Trophoblast cell (in vitro differentiated cells and primary cell): ENCODE data around the gene IRS2.
A peak's percentile ranks its signal among the peaks of the same experiment; 100 is the strongest.

Experiments used
- DNase-seq, 2 donors: peaks; one replicate each; pipeline ENCODE4 v3.0.0-alpha.2; 2016
- H2AFZ ChIP-seq: 2 replicates; pipeline ENCODE4 v1.6.1; 2013; ENCODE audit warnings: low read length, moderate library complexity, mild to moderate bottlenecking; ENCODE audit not compliant: insufficient read depth, poor library complexity
- H2AK5ac ChIP-seq: 2 replicates; pipeline ENCODE4 v1.6.1; 2013; ENCODE audit warnings: mild to moderate bottlenecking, low read length
- H2BK120ac ChIP-seq: 2 replicates; pipeline ENCODE4 v1.6.1; 2013; ENCODE audit warnings: low read length, mild to moderate bottlenecking, moderate library complexity; ENCODE audit not compliant: insufficient read depth, poor library complexity
- H2BK12ac ChIP-seq: 2 replicates; pipeline ENCODE4 v1.6.1; 2013; ENCODE audit warnings: mild to moderate bottlenecking, low read length, moderate library complexity
- H2BK5ac ChIP-seq: 2 replicates; pipeline ENCODE4 v1.6.1; 2013; ENCODE audit warnings: low read length, low read depth, moderate library complexity, mild to moderate bottlenecking; ENCODE audit not compliant: poor library complexity
- H3K14ac ChIP-seq: 2 replicates; pipeline ENCODE4 v1.6.1; 2013; ENCODE audit warnings: mild to moderate bottlenecking, low read length
- H3K18ac ChIP-seq: 2 replicates; pipeline ENCODE4 v1.6.1; 2013; ENCODE audit warnings: mild to moderate bottlenecking, low read length
- H3K23ac ChIP-seq: 2 replicates; pipeline ENCODE4 v1.6.1; 2013; ENCODE audit warnings: low read length
- H3K27ac ChIP-seq: 2 replicates; pipeline ENCODE4 v1.5.1; 2013; ENCODE audit warnings: low read depth, mild to moderate bottlenecking, inconsistent platforms, low read length, moderate library complexity
- H3K27me3 ChIP-seq: 2 replicates; pipeline ENCODE4 v1.6.1; 2013; ENCODE audit warnings: inconsistent platforms, mild to moderate bottlenecking, low read length, moderate library complexity; ENCODE audit not compliant: insufficient read depth
- H3K36me3 ChIP-seq, 2 experiments: 1 replicate in 1 of 2; 2 replicates in 1 of 2; pipeline ENCODE4 v1.6.1; 2013; ENCODE audit warnings: low read length in 2 of 2, mild to moderate bottlenecking in 2 of 2, moderate library complexity in 1 of 2; ENCODE audit not compliant: insufficient read depth in 2 of 2, control insufficient read depth in 1 of 2
- H3K4ac ChIP-seq: 2 replicates; pipeline ENCODE4 v1.6.1; 2013; ENCODE audit warnings: low read depth, mild to moderate bottlenecking, low read length, moderate library complexity
- H3K4me1 ChIP-seq, 2 experiments: 1 replicate in 1 of 2; 2 replicates in 1 of 2; pipeline ENCODE4 v1.6.1; 2013; ENCODE audit warnings: low read length in 2 of 2, mild to moderate bottlenecking in 2 of 2, moderate library complexity in 1 of 2; ENCODE audit not compliant: insufficient read depth in 2 of 2, control insufficient read depth in 1 of 2
- H3K4me2 ChIP-seq: 2 replicates; pipeline ENCODE4 v1.6.1; 2013; ENCODE audit warnings: inconsistent platforms, mild to moderate bottlenecking, low read length, moderate library complexity
- H3K4me3 ChIP-seq: 2 replicates; pipeline ENCODE4 v1.5.1; 2013; ENCODE audit warnings: mild to moderate bottlenecking, low read depth, low read length, inconsistent platforms
- H3K79me1 ChIP-seq: one replicate; pipeline ENCODE4 v1.6.1; 2013; ENCODE audit warnings: low read length
- H3K79me2 ChIP-seq: 2 replicates; pipeline ENCODE4 v1.6.1; 2013; ENCODE audit warnings: low read length, mild to moderate bottlenecking; ENCODE audit not compliant: control insufficient read depth, insufficient read depth, poor library complexity
- H3K9ac ChIP-seq: 2 replicates; pipeline ENCODE4 v1.6.1; 2013; ENCODE audit warnings: mild to moderate bottlenecking, low read length
- H3K9me3 ChIP-seq: 2 replicates; pipeline ENCODE4 v1.6.1; 2013; ENCODE audit warnings: low read depth, mild to moderate bottlenecking, control low read depth, inconsistent platforms, low read length; ENCODE audit not compliant: insufficient read depth
- H4K12ac ChIP-seq: 2 replicates; pipeline ENCODE4 v1.6.1; 2013; ENCODE audit warnings: low read depth, mild to moderate bottlenecking, low read length, moderate library complexity
- H4K8ac ChIP-seq: 2 replicates; pipeline ENCODE4 v1.6.1; 2013; ENCODE audit warnings: low read depth, mild to moderate bottlenecking, low read length, moderate library complexity
- H4K91ac ChIP-seq: one replicate; pipeline ENCODE4 v1.6.1; 2013; ENCODE audit warnings: low read depth, mild to moderate bottlenecking, low read length, moderate library complexity
- WGBS: extraction: QIAGEN DNeasy Blood & Tissue Kit; methylation state at CpG from one replicate; pipeline ENCODE4 v1.1.7; 2013; ENCODE audit warnings: missing lambda C conversion rate; ENCODE audit not compliant: insufficient read length, insufficient coverage; ENCODE audit errors: extremely low coverage; 5-methylcytosine and 5-hydroxymethylcytosine counted together

IRS2 gene

GRCh38 chr13:109783815-109784589 is 2.4 kb downstream of the IRS2 start:
- Histone ChIP-seq H3K79me1 (peaks cover 12% of the 10 kb centered on the region), H3K4me2 (peak overlapping the region; percentile 93), H3K79me2 (peaks cover 8% of the 10 kb centered on the region), H4K12ac (no peak overlapping the region), H3K27ac (no peak overlapping the region), H3K9me3 (peaks cover 2% of the 10 kb centered on the region), H2AK5ac (no peak overlapping the region), H3K23ac (no peak overlapping the region), H4K91ac (peak overlapping the region; percentile 19), H3K27me3 (peaks cover 4% of the 10 kb centered on the region), H3K18ac (peak overlapping the region; percentile 25), H3K9ac (no peak overlapping the region), H2BK12ac (no peak overlapping the region), H3K4ac (peak overlapping the region; percentile 2), H3K14ac (peak overlapping the region; percentile 18), H2BK5ac (no peak overlapping the region), H3K4me1 (peaks cover 20 to 25% of the 10 kb centered on the region in 2 experiments), H2AFZ (peak overlapping the region; percentile 11), H4K8ac (no peak overlapping the region), H2BK120ac (no peak overlapping the region), H3K36me3 (peaks cover 19 to 22% of the 10 kb centered on the region in 2 experiments), H3K4me3 (peak overlapping the region; percentile 75)
- no CpG with 5 or more reads among the region's 81 CpGs for WGBS
- peak in 1 of 2 donors; percentile 28 for DNase-seq

- Histone ChIP-seq H3K18ac (no peak overlapping the region), H4K91ac (no peak overlapping the region), H4K12ac (no peak overlapping the region), H3K14ac (no peak overlapping the region), H2BK12ac (no peak overlapping the region), H3K23ac (no peak overlapping the region), H4K8ac (no peak overlapping the region), H3K79me2 (peaks cover 8% of the 10 kb centered on the region), H3K27me3 (peaks cover 4% of the 10 kb centered on the region), H2BK120ac (no peak overlapping the region), H3K4ac (no peak overlapping the region), H3K27ac (no peak overlapping the region), H2BK5ac (no peak overlapping the region), H3K4me1 (peaks cover 20 to 25% of the 10 kb centered on the region in 2 experiments), H3K79me1 (peaks cover 12% of the 10 kb centered on the region), H3K4me2 (peak overlapping the region; percentile 39), H3K4me3 (peak overlapping the region; percentile 30), H3K36me3 (peaks cover 19 to 22% of the 10 kb centered on the region in 2 experiments), H3K9ac (no peak overlapping the region), H3K9me3 (peaks cover 2% of the 10 kb centered on the region), H2AFZ (no peak overlapping the region), H2AK5ac (no peak overlapping the region)
- DNase-seq = no peak
- WGBS = no CpG with 5 or more reads among the region's 29 CpGs
Measured at GRCh38 chr13:109783447-109783814, 3.0 kb downstream of the IRS2 start.

GRCh38 chr13:109782823-109783431 is 3.5 kb downstream of the IRS2 start:
- peaks cover 20 to 25% of the 10 kb centered on the region in 2 experiments for H3K4me1 ChIP-seq
- H3K79me1 ChIP-seq = peaks cover 12% of the 10 kb centered on the region
- peaks cover 4% of the 10 kb centered on the region for H3K27me3 ChIP-seq
- H3K4ac ChIP-seq = no peak overlapping the region
- H2BK120ac ChIP-seq = no peak overlapping the region
- H4K12ac ChIP-seq = no peak overlapping the region
- no peak overlapping the region for H3K4me3 ChIP-seq
- no peak for DNase-seq
- no CpG with 5 or more reads among the region's 72 CpGs for WGBS
- H3K27ac ChIP-seq = no peak overlapping the region
- no peak overlapping the region for H3K23ac ChIP-seq
- no peak overlapping the region for H2BK5ac ChIP-seq
- H2BK12ac ChIP-seq = no peak overlapping the region
- H3K18ac ChIP-seq = no peak overlapping the region
- H4K91ac ChIP-seq = no peak overlapping the region
- H2AFZ ChIP-seq = no peak overlapping the region
- no peak overlapping the region for H3K4me2 ChIP-seq
- H2AK5ac ChIP-seq = no peak overlapping the region
- H3K9ac ChIP-seq = no peak overlapping the region
- H3K14ac ChIP-seq = no peak overlapping the region
- no peak overlapping the region for H4K8ac ChIP-seq
- H3K79me2 ChIP-seq = peaks cover 8% of the 10 kb centered on the region
- peaks cover 19 to 22% of the 10 kb centered on the region in 2 experiments for H3K36me3 ChIP-seq
- peaks cover 2% of the 10 kb centered on the region for H3K9me3 ChIP-seq

GRCh38 chr13:109782066-109782822 is 4.1 kb downstream of the IRS2 start:
- Histone ChIP-seq H3K18ac (no peak overlapping the region), H3K9me3 (peaks cover 2% of the 10 kb centered on the region), H3K4me1 (peaks cover 16 to 21% of the 10 kb centered on the region in 2 experiments), H3K27ac (no peak overlapping the region), H3K4me2 (no peak overlapping the region), H2AK5ac (no peak overlapping the region), H3K23ac (no peak overlapping the region), H3K27me3 (no peaks in the 10 kb centered on the region), H2BK12ac (no peak overlapping the region), H3K79me1 (peaks cover 9% of the 10 kb centered on the region), H3K4me3 (no peak overlapping the region), H4K8ac (no peak overlapping the region), H3K14ac (no peak overlapping the region), H3K79me2 (peaks cover 7% of the 10 kb centered on the region), H3K4ac (no peak overlapping the region), H4K91ac (no peak overlapping the region), H2BK120ac (no peak overlapping the region), H3K9ac (no peak overlapping the region), H2AFZ (no peak overlapping the region), H3K36me3 (peaks cover 19 to 22% of the 10 kb centered on the region in 2 experiments), H4K12ac (no peak overlapping the region), H2BK5ac (no peak overlapping the region)
- DNase-seq = no peak
- no CpG with 5 or more reads among the region's 77 CpGs for WGBS
